HUES6 (cell line): Measurements from ENCODE around the gene CD200.

ENCODE experiments used
- H3K27ac ChIP-seq: 2 replicates; pipeline ENCODE4 v1.7.0; 2013; ENCODE audit warnings: low read depth, mild to moderate bottlenecking, low read length, inconsistent platforms
- H3K27me3 ChIP-seq: 2 replicates; pipeline ENCODE4 v1.6.1; 2013; ENCODE audit warnings: low read length; ENCODE audit not compliant: control insufficient read depth, insufficient read depth
- H3K36me3 ChIP-seq: 2 replicates; pipeline ENCODE4 v1.6.1; 2013; ENCODE audit warnings: low read length; ENCODE audit not compliant: control insufficient read depth, insufficient read depth
- H3K4me1 ChIP-seq: 2 replicates; pipeline ENCODE4 v1.6.1; 2013; ENCODE audit warnings: low read length; ENCODE audit not compliant: control insufficient read depth, insufficient read depth
- H3K4me3 ChIP-seq: 2 replicates; pipeline ENCODE4 v1.5.1; 2013; ENCODE audit warnings: low read depth, low read length
- H3K9ac ChIP-seq: one replicate; pipeline ENCODE4 v1.6.1; 2013; ENCODE audit warnings: mild to moderate bottlenecking, low read length
- H3K9me3 ChIP-seq: 2 replicates; pipeline ENCODE4 v1.6.1; 2013; ENCODE audit warnings: low read depth, low read length; ENCODE audit not compliant: control insufficient read depth, insufficient read depth

Gene CD200

GRCh38 chr3:112348943-112349342, 16.0 kb downstream of the CD200 start:
- peaks cover 48% of the 10 kb centered on the region for H3K4me1 ChIP-seq
- no peaks in the 10 kb centered on the region for H3K9me3 ChIP-seq
- no peak overlapping the region for H3K27ac ChIP-seq
- H3K27me3 ChIP-seq: no peaks in the 10 kb centered on the region
- H3K4me3 ChIP-seq: no peak overlapping the region
- peaks cover 93% of the 10 kb centered on the region for H3K36me3 ChIP-seq
- H3K9ac ChIP-seq: no peak overlapping the region

- Histone ChIP-seq H3K9me3 (no peaks in the 10 kb centered on the region), H3K9ac (no peak overlapping the region), H3K27me3 (no peaks in the 10 kb centered on the region), H3K4me1 (peaks cover 55% of the 10 kb centered on the region), H3K27ac (no peak overlapping the region), H3K4me3 (no peak overlapping the region), H3K36me3 (peaks cover 88% of the 10 kb centered on the region)
These were observed 16.6 kb downstream of the CD200 start for GRCh38 chr3:112349557-112349956.

DNA sequence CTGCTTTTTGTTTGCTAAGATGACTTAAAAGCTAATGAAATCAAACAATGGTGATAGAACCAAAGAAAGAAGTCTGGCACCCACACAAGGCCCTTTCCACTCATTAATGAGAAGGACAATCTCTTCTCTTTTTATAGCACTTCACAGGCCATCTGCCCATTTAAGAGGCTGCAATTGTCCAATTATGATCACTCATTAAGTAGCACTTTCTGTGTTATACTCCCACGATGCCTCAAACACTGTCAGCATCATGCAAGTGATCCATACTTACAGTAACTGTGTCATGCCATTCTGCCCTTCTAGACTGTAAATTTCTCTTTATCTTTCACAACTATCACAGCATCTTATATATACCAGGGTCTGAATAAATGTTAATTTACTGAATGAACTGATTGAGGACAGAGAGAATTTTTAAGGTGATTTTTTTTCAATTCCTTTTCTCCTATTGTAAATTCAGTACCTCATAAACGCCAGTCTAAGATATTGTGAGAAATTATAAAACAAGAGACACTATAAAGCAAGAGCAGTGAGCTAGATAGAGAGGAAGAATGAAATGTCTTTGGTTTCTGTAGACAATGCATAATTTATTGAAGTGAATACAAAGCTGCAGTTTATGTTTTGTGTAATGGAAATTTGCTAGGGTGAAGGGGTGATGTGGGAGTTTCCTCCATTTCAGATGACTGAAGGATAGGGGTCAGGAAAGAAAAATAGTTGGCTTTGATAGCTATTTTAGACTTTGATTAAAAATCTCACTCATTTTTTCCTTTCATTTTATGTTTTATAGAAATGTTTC, 17.3 kb downstream of the CD200 start:
- H3K36me3 ChIP-seq: peaks cover 81% of the 10 kb centered on the region
- H3K27me3 ChIP-seq: no peaks in the 10 kb centered on the region
- 0 out of 2 replicates have a peak overlapping the region, but pooled peaks have one; percentile 28 for H3K27ac ChIP-seq
- no peak overlapping the region for H3K4me3 ChIP-seq
- peaks cover 61% of the 10 kb centered on the region for H3K4me1 ChIP-seq
- H3K9me3 ChIP-seq: no peaks in the 10 kb centered on the region
- H3K9ac ChIP-seq: no peak overlapping the region

- H3K4me1 ChIP-seq: peaks cover 68% of the 10 kb centered on the region
- no peaks in the 10 kb centered on the region for H3K9me3 ChIP-seq
- H3K9ac ChIP-seq: no peak overlapping the region
- peaks cover 75% of the 10 kb centered on the region for H3K36me3 ChIP-seq
- H3K27me3 ChIP-seq: no peaks in the 10 kb centered on the region
- H3K27ac ChIP-seq: 0 out of 2 replicates have a peak overlapping the region, but pooled peaks have one; percentile 28
- no peak overlapping the region for H3K4me3 ChIP-seq
These were observed 18.1 kb downstream of the CD200 start for GRCh38 chr3:112351036-112351435.

GRCh38 chr3:112351823-112352222, 18.9 kb downstream of the CD200 start:
- H3K9me3 ChIP-seq: no peaks in the 10 kb centered on the region
- no peak overlapping the region for H3K9ac ChIP-seq
- peaks cover 68% of the 10 kb centered on the region for H3K4me1 ChIP-seq
- H3K27ac ChIP-seq: no peak overlapping the region
- H3K27me3 ChIP-seq: no peaks in the 10 kb centered on the region
- H3K4me3 ChIP-seq: no peak overlapping the region
- peaks cover 71% of the 10 kb centered on the region for H3K36me3 ChIP-seq

DNA sequence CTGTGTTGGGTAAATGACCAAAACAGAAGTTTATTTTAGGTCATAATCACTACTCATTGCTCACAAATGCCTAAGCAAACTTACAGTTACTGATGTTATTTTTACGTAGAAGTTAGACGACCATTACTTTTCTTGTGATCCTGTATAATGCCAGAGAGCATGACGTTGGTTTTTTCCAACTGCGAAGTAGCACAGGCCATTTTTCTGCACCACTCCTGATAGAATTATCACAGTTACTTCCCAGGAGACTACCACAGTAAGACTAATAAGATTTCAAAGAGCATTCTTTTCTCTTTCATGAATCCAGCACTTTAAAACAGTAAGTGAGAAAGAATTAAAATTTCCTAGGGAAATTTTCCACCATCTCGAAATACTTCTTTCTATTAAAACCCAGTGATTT, 19.8 kb downstream of the CD200 start:
- H3K27ac ChIP-seq: peak overlapping the region; percentile 10; the same call in 1 of the 2 replicates
- no peaks in the 10 kb centered on the region for H3K9me3 ChIP-seq
- H3K36me3 ChIP-seq: peaks cover 67% of the 10 kb centered on the region
- no peak overlapping the region for H3K4me3 ChIP-seq
- no peaks in the 10 kb centered on the region for H3K27me3 ChIP-seq
- peaks cover 72% of the 10 kb centered on the region for H3K4me1 ChIP-seq
- no peak overlapping the region for H3K9ac ChIP-seq

GRCh38 chr3:112353365-112353764, 20.4 kb downstream of the CD200 start:
- H3K27ac ChIP-seq: peak overlapping the region; percentile 10; the same call in 1 of the 2 replicates
- H3K27me3 ChIP-seq: no peaks in the 10 kb centered on the region
- H3K4me1 ChIP-seq: peaks cover 79% of the 10 kb centered on the region
- H3K36me3 ChIP-seq: peaks cover 66% of the 10 kb centered on the region
- H3K9me3 ChIP-seq: no peaks in the 10 kb centered on the region
- H3K9ac ChIP-seq: no peak overlapping the region
- no peak overlapping the region for H3K4me3 ChIP-seq

DNA sequence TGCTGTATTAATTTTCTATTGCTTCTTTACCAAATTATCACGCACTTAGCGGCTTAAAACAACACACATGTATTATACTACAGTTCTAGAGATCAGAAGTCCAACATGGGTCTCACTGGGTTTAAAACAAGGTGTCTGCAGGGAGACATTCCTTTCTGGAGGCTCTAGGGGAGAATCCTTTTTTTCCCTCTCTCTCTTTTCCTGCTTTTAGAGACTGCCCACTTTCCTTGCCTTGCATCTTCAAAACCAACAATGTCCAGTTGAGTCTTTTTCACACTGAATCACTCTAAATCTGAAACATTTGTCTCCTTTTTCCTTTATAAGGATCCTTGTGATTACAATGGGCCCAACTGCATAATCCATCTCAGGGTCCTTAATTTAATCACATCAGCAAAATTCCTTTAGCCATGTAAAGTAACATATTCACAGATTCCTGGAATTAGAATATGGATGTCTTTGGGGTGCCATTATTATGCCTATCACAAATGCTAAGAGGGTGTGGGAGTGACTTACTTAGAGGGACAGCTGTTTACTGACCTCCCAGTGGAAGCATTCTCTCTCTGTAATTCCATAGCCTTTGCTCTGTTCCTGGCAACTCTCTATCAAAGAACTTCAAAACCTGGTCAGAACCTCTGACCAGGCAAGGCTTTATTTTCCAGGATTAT, 21.8 kb downstream of the CD200 start:
- H3K9me3 ChIP-seq: no peaks in the 10 kb centered on the region
- H3K4me1 ChIP-seq: peaks cover 74% of the 10 kb centered on the region
- H3K36me3 ChIP-seq: peaks cover 61% of the 10 kb centered on the region
- peak overlapping the region; percentile 10 for H3K27ac ChIP-seq
- H3K9ac ChIP-seq: no peak overlapping the region
- no peaks in the 10 kb centered on the region for H3K27me3 ChIP-seq
- H3K4me3 ChIP-seq: no peak overlapping the region

GRCh38 chr3:112355307-112355687, 22.3 kb downstream of the CD200 start:
- Histone ChIP-seq H3K9me3 (no peaks in the 10 kb centered on the region), H3K27ac (no peak overlapping the region; the same call in 1 of the 2 replicates), H3K4me1 (peaks cover 69% of the 10 kb centered on the region), H3K36me3 (peaks cover 56% of the 10 kb centered on the region), H3K9ac (no peak overlapping the region), H3K4me3 (no peak overlapping the region), H3K27me3 (no peaks in the 10 kb centered on the region)

GRCh38 chr3:112357930-112358780, 25.2 kb downstream of the CD200 start:
- peak overlapping the region; percentile 43; the same call in 1 of the 2 replicates for H3K27ac ChIP-seq
- no peak overlapping the region for H3K9ac ChIP-seq
- H3K4me3 ChIP-seq: no peak overlapping the region
- peaks cover 41% of the 10 kb centered on the region for H3K4me1 ChIP-seq
- H3K27me3 ChIP-seq: no peaks in the 10 kb centered on the region
- peaks cover 54% of the 10 kb centered on the region for H3K36me3 ChIP-seq
- H3K9me3 ChIP-seq: no peaks in the 10 kb centered on the region
